ENCODE results near the gene OR2T11.

Gene OR2T11

GRCh38 chr1:248625971-248626370 lies 8.9 kb downstream of the OR2T11 start:
- Histone ChIP-seq H3K4me3 (ENCODE audit: insufficient read depth, low read length, poor library complexity, severe bottlenecking) (no peak overlapping the region), H3K27me3 (ENCODE audit: low read length) (no peaks in the 10 kb centered on the region), H3K79me2 (ENCODE audit: insufficient read depth, low read length) (no peaks in the 10 kb centered on the region)

GRCh38 chr1:248625166-248625565 lies 9.7 kb downstream of the OR2T11 start:
- no peaks in the 10 kb centered on the region for H3K36me3 ChIP-seq (ENCODE audit: low read length)
- H4K20me1 ChIP-seq (ENCODE audit: low read depth, low read length): no peaks in the 10 kb centered on the region
- H3K9me3 ChIP-seq (ENCODE audit: insufficient read depth, low read length): no peaks in the 10 kb centered on the region
- H3K4me2 ChIP-seq (ENCODE audit: low read depth, low read length, poor library complexity, severe bottlenecking): no peak overlapping the region
- no peak overlapping the region for H3K27ac ChIP-seq (ENCODE audit: low read depth, low read length)
- H3K9ac ChIP-seq (ENCODE audit: low read length): no peak overlapping the region
- TF ChIP-seq CTCF (IDR thresholded peaks at IDR 0.05; ENCODE audit: insufficient read depth, low read length, poor library complexity, severe bottlenecking) (no peak), EZH2phosphoT487 (conservative IDR thresholded peaks at IDR 0.05; ENCODE audit: low read length) (no peak)
- H3F3A ChIP-seq (ENCODE audit: insufficient read depth): no peaks in the 10 kb centered on the region
- H3K9me2 ChIP-seq (replicated peaks; ENCODE audit: insufficient read depth, low read length): no peaks in the 10 kb centered on the region
- no peak overlapping the region for H2AFZ ChIP-seq (ENCODE audit: low read depth, low read length, severe bottlenecking)
- H3K79me2 ChIP-seq (ENCODE audit: insufficient read depth, low read length): no peaks in the 10 kb centered on the region
- no peaks in the 10 kb centered on the region for H3K27me3 ChIP-seq (ENCODE audit: low read length)
- no peak overlapping the region for H3K4me3 ChIP-seq (ENCODE audit: insufficient read depth, low read length, poor library complexity, severe bottlenecking)

More at GRCh38 chr1:248625971-248626370, 8.9 kb downstream of the OR2T11 start:
- no peaks in the 10 kb centered on the region for H4K20me1 ChIP-seq (ENCODE audit: low read depth, low read length)
- no peak overlapping the region for H3K27ac ChIP-seq (ENCODE audit: low read depth, low read length)
- H3F3A ChIP-seq (ENCODE audit: insufficient read depth): no peaks in the 10 kb centered on the region
- no peaks in the 10 kb centered on the region for H3K9me3 ChIP-seq (ENCODE audit: insufficient read depth, low read length)
- H3K4me2 ChIP-seq (ENCODE audit: low read depth, low read length, poor library complexity, severe bottlenecking): no peak overlapping the region
- no peak overlapping the region for H3K9ac ChIP-seq (ENCODE audit: low read length)
- H3K36me3 ChIP-seq (ENCODE audit: low read length): no peaks in the 10 kb centered on the region
- no peak overlapping the region for H2AFZ ChIP-seq (ENCODE audit: low read depth, low read length, severe bottlenecking)
- TF ChIP-seq EZH2phosphoT487 (conservative IDR thresholded peaks at IDR 0.05; ENCODE audit: low read length) (no peak), CTCF (IDR thresholded peaks at IDR 0.05; ENCODE audit: insufficient read depth, low read length, poor library complexity, severe bottlenecking) (no peak)
- no peaks in the 10 kb centered on the region for H3K9me2 ChIP-seq (replicated peaks; ENCODE audit: insufficient read depth, low read length)

- Histone ChIP-seq H3F3A (ENCODE audit: insufficient read depth) (no peaks in the 10 kb centered on the region), H3K9me3 (ENCODE audit: insufficient read depth, low read length) (no peaks in the 10 kb centered on the region), H3K4me2 (ENCODE audit: low read depth, low read length, poor library complexity, severe bottlenecking) (no peak overlapping the region), H3K27ac (ENCODE audit: low read depth, low read length) (no peak overlapping the region), H3K9me2 (replicated peaks; ENCODE audit: insufficient read depth, low read length) (no peaks in the 10 kb centered on the region), H3K36me3 (ENCODE audit: low read length) (no peaks in the 10 kb centered on the region), H3K27me3 (ENCODE audit: low read length) (no peaks in the 10 kb centered on the region), H3K9ac (ENCODE audit: low read length) (no peak overlapping the region), H3K4me3 (ENCODE audit: insufficient read depth, low read length, poor library complexity, severe bottlenecking) (no peak overlapping the region), H4K20me1 (ENCODE audit: low read depth, low read length) (no peaks in the 10 kb centered on the region), H3K79me2 (ENCODE audit: insufficient read depth, low read length) (no peaks in the 10 kb centered on the region), H2AFZ (ENCODE audit: low read depth, low read length, severe bottlenecking) (no peak overlapping the region)
- TF ChIP-seq EZH2phosphoT487 (conservative IDR thresholded peaks at IDR 0.05; ENCODE audit: low read length): no peak
- TF ChIP-seq CTCF (IDR thresholded peaks at IDR 0.05; ENCODE audit: insufficient read depth, low read length, poor library complexity, severe bottlenecking): peak; percentile 27
Observed at GRCh38 chr1:248622570-248623001, 12.3 kb downstream of the OR2T11 start.
